OCI-LY1 (cell line): Measurements from ENCODE around the gene MYEF2.

Experiments used
- H2AFZ ChIP-seq: fragments of 200-600 bp; sonication (generic), shearing (Covaris generic); 2 replicates; pipeline ENCODE4 v1.6.0; 2014; ENCODE audit warnings: antibody characterized with exemption, mild to moderate bottlenecking, low read length
- H3F3A ChIP-seq: fragments of 200-600 bp; sonication (generic), shearing (Covaris generic); 2 replicates; pipeline ENCODE4 v1.6.0; 2014; ENCODE audit warnings: mild to moderate bottlenecking, antibody characterized with exemption, low read length, moderate library complexity; ENCODE audit not compliant: insufficient read depth
- H3K27ac ChIP-seq: fragments of 200-600 bp; sonication (generic); 2 replicates; pipeline ENCODE4 v1.5.1; 2014; ENCODE audit warnings: low read length, mixed run types, mild to moderate bottlenecking, low read depth; ENCODE audit not compliant: poor library complexity, severe bottlenecking
- H3K27me3 ChIP-seq: fragments of 200-600 bp; sonication (generic); 2 replicates; pipeline ENCODE4 v1.6.0; 2014; ENCODE audit warnings: antibody characterized with exemption, mild to moderate bottlenecking, low read length, moderate library complexity; ENCODE audit not compliant: insufficient read depth
- H3K36me3 ChIP-seq: fragments of 200-600 bp; sonication (generic); 2 replicates; pipeline ENCODE4 v1.6.1; 2014; ENCODE audit warnings: mild to moderate bottlenecking, antibody characterized with exemption, low read length, moderate library complexity, mixed read lengths; ENCODE audit not compliant: insufficient read depth
- H3K4me1 ChIP-seq: fragments of 200-600 bp; sonication (generic); 2 replicates; pipeline ENCODE4 v1.5.1; 2014; ENCODE audit warnings: mild to moderate bottlenecking, low read length, moderate library complexity; ENCODE audit not compliant: insufficient read depth, severe bottlenecking
- H3K4me2 ChIP-seq: fragments of 200-600 bp; sonication (generic), shearing (Covaris generic); 2 replicates; pipeline ENCODE4 v1.6.1; 2014; ENCODE audit warnings: low read length
- H3K4me3 ChIP-seq: fragments of 200-600 bp; sonication (generic); 2 replicates; pipeline ENCODE4 v1.5.1; 2014; ENCODE audit warnings: low read length, low read depth, mild to moderate bottlenecking, mixed read lengths; ENCODE audit not compliant: poor library complexity, severe bottlenecking
- H3K79me2 ChIP-seq: fragments of 200-600 bp; shearing (Covaris generic); 2 replicates; pipeline ENCODE4 v1.6.1; 2016; ENCODE audit warnings: mixed run types, low read length, mixed read lengths; ENCODE audit not compliant: insufficient read depth
- H3K9ac ChIP-seq: fragments of 200-600 bp; sonication (generic), shearing (Covaris generic); 2 replicates; pipeline ENCODE4 v1.6.1; 2014; ENCODE audit warnings: mild to moderate bottlenecking, low read length, mixed read lengths
- H3K9me2 ChIP-seq: fragments of 200-600 bp; sonication (generic), shearing (Covaris generic); 2 replicates; pipeline ENCODE4 v1.6.1; 2014; ENCODE audit warnings: low read depth, mild to moderate bottlenecking, low read length, mixed read lengths
- H3K9me3 ChIP-seq: fragments of 200-600 bp; shearing (Covaris generic); 2 replicates; pipeline ENCODE4 v1.6.1; 2014; ENCODE audit warnings: low read length, mixed read lengths
- H4K20me1 ChIP-seq: fragments of 200-600 bp; sonication (generic), shearing (Covaris generic); 2 replicates; pipeline ENCODE4 v1.6.0; 2016; ENCODE audit warnings: mild to moderate bottlenecking, low read length; ENCODE audit not compliant: insufficient read depth
- EZH2 ChIP-seq: fragments of 200-600 bp; sonication (generic), shearing (Covaris generic); IDR thresholded peaks from 2 replicates; pipeline ENCODE4 v1.8.0; 2017; ENCODE audit warnings: borderline replicate concordance, mixed run types, mild to moderate bottlenecking, antibody characterized with exemption, low read length, moderate library complexity, mixed read lengths
- TF ChIP-seq, protein P1 (sequence below): fragments of 200-600 bp; sonication (generic), shearing (Covaris generic); IDR thresholded peaks from 2 replicates; pipeline ENCODE4 v1.5.1; 2017; ENCODE audit warnings: mild to moderate bottlenecking, antibody characterized with exemption, low read length, moderate library complexity, mixed read lengths

MYEF2 gene

DNA sequence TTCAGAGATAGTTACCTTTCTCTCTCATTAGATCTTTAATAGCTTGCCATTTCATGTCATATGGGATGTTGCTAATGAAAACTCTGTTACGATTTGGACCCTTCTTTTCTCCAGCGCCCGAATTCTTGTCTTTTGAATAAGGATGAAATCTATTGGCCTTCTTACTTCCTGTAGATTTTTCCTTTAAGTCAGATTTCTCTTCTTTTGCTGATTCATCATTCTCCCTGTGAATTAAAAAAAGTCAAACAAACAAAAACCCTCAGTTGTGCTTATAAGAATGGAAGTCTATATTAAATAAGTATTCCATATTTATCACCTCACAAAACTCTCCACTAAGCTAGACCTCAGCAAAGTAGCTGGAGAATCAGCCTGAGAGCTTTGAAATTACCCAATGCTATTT lies 9.5 kb downstream of the MYEF2 start:
- H3K4me3 ChIP-seq, result no peak overlapping the region
- H3K9me2 ChIP-seq, result no peaks in the 10 kb centered on the region
- peaks cover 31% of the 10 kb centered on the region for H3K79me2 ChIP-seq
- 0 out of 2 replicates have a peak, but pooled peaks cover 2% of the 10 kb centered on the region for H3K9me3 ChIP-seq
- no peak overlapping the region for H3K4me2 ChIP-seq
- H3K9ac ChIP-seq, result no peak overlapping the region
- no peaks in the 10 kb centered on the region for H3F3A ChIP-seq
- H3K36me3 ChIP-seq, result peaks cover 31% of the 10 kb centered on the region
- H2AFZ ChIP-seq, result no peak overlapping the region
- no peak overlapping the region for H3K27ac ChIP-seq
- H3K4me1 ChIP-seq, result no peaks in the 10 kb centered on the region
- no peaks in the 10 kb centered on the region for H4K20me1 ChIP-seq
- H3K27me3 ChIP-seq, result no peaks in the 10 kb centered on the region
- no peak for TF ChIP-seq EZH2
- TF ChIP-seq, protein P1, sequence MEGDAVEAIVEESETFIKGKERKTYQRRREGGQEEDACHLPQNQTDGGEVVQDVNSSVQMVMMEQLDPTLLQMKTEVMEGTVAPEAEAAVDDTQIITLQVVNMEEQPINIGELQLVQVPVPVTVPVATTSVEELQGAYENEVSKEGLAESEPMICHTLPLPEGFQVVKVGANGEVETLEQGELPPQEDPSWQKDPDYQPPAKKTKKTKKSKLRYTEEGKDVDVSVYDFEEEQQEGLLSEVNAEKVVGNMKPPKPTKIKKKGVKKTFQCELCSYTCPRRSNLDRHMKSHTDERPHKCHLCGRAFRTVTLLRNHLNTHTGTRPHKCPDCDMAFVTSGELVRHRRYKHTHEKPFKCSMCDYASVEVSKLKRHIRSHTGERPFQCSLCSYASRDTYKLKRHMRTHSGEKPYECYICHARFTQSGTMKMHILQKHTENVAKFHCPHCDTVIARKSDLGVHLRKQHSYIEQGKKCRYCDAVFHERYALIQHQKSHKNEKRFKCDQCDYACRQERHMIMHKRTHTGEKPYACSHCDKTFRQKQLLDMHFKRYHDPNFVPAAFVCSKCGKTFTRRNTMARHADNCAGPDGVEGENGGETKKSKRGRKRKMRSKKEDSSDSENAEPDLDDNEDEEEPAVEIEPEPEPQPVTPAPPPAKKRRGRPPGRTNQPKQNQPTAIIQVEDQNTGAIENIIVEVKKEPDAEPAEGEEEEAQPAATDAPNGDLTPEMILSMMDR, result no peak

DNA sequence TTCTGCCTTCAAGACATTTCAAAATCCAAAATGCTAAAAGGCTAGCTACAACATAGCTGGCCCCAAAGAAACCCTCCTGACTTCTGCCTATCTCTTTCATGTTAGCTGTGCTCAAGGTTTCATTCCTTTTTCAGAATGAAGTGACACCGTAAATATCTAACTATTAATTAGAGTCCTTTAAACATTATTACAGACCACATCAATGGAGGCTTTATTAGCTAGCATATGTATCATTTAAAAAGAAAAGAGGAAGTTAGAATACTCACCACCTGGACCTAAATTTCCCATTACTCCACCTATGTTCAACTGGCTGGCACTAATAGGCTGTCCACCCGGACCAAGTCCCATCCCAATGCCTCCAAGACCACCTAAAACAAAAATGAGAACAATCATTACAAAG lies 24.6 kb downstream of the MYEF2 start:
- no peaks in the 10 kb centered on the region for H3K4me1 ChIP-seq
- no peak overlapping the region for H2AFZ ChIP-seq
- H3K4me3 ChIP-seq, result no peak overlapping the region
- H3F3A ChIP-seq, result no peaks in the 10 kb centered on the region
- H3K27me3 ChIP-seq, result no peaks in the 10 kb centered on the region
- H3K9ac ChIP-seq, result no peak overlapping the region
- H4K20me1 ChIP-seq, result no peaks in the 10 kb centered on the region
- H3K79me2 ChIP-seq, result no peaks in the 10 kb centered on the region
- H3K9me2 ChIP-seq, result no peaks in the 10 kb centered on the region
- no peaks in the 10 kb centered on the region for H3K9me3 ChIP-seq
- H3K36me3 ChIP-seq, result peaks cover 30% of the 10 kb centered on the region
- H3K27ac ChIP-seq, result no peak overlapping the region
- no peak for TF ChIP-seq EZH2
- TF ChIP-seq, protein P1, result no peak
- no peak overlapping the region for H3K4me2 ChIP-seq

DNA sequence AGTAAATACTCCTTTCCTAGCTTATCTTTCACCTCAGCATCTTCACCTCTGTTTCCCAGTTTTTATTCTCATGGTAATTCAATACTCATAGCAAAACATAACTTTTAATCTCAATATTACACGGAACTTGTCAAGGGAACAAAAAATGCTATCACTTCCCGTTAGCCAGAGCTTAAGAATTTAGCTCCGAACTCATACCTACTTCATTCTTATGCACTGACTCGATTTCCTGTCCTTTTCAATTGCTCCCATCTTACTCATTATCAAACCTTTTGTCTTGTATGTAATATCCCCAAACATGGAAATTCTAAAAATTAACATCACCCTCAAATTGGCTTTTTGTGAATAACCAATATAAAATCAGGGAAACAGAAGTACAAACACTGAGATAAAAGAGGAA lies 28.2 kb downstream of the MYEF2 start:
- no peak overlapping the region for H3K27ac ChIP-seq
- no peak overlapping the region for H3K4me2 ChIP-seq
- no peaks in the 10 kb centered on the region for H3F3A ChIP-seq
- H3K79me2 ChIP-seq, result no peaks in the 10 kb centered on the region
- H3K27me3 ChIP-seq, result no peaks in the 10 kb centered on the region
- no peaks in the 10 kb centered on the region for H4K20me1 ChIP-seq
- H3K36me3 ChIP-seq, result peaks cover 27% of the 10 kb centered on the region; the same call in 1 of the 2 replicates
- H3K9me2 ChIP-seq, result no peaks in the 10 kb centered on the region
- no peak overlapping the region for H3K9ac ChIP-seq
- no peak overlapping the region for H3K4me3 ChIP-seq
- no peaks in the 10 kb centered on the region for H3K9me3 ChIP-seq
- no peaks in the 10 kb centered on the region for H3K4me1 ChIP-seq
- TF ChIP-seq EZH2, result no peak
- TF ChIP-seq, protein P1, result no peak
- no peak overlapping the region for H2AFZ ChIP-seq
